Spleen (tissue), 11 donors: ENCODE measurements around the gene LRMDA. TPM values are rescaled to one million over a fixed set of nuclear protein-coding genes. Genes with fewer than 3 reads are reported as not detected.

Source experiments
- DNase-seq: peaks from one replicate; pipeline ENCODE4 v3.0.0-alpha.2; 2020
- H3K27ac ChIP-seq, 8 donors: fragments of 200-600 bp; sonication (generic) in 7 of 8; 1 replicate in 4 of 8; 2 replicates in 4 of 8; pipeline versions ENCODE4 v1.5.0 to v1.8.0; 2016 to 2021; ENCODE audit warnings: inconsistent platforms in 4 of 8, mild to moderate bottlenecking in 4 of 8, moderate library complexity in 1 of 8
- H3K27me3 ChIP-seq, 7 donors: fragments of 200-600 bp; sonication (generic) in 6 of 7; replicated peaks in 1 of 7; 1 replicate in 4 of 7; 2 replicates in 3 of 7; pipeline versions ENCODE4 v1.5.0 to v1.8.0; 2016 to 2021; ENCODE audit warnings: inconsistent platforms in 3 of 7, mild to moderate bottlenecking in 1 of 7
- H3K36me3 ChIP-seq, 6 donors: fragments of 200-600 bp; sonication (generic) in 5 of 6; 1 replicate in 4 of 6; 2 replicates in 2 of 6; pipeline versions ENCODE4 v1.5.0 to v1.8.0; 2016 to 2021; ENCODE audit warnings: inconsistent platforms in 2 of 6
- H3K4me1 ChIP-seq, 6 donors: fragments of 200-600 bp; sonication (generic) in 5 of 6; 1 replicate in 3 of 6; 2 replicates in 3 of 6; pipeline versions ENCODE4 v1.5.0 to v1.8.0; 2016 to 2021; ENCODE audit warnings: inconsistent platforms in 3 of 6
- H3K4me3 ChIP-seq, 8 donors: fragments of 200-600 bp; sonication (generic) in 7 of 8; 1 replicate in 4 of 8; 2 replicates in 4 of 8; pipeline versions ENCODE4 v1.5.0 to v1.8.0; 2016 to 2021; ENCODE audit warnings: inconsistent platforms in 4 of 8, mild to moderate bottlenecking in 4 of 8, moderate library complexity in 2 of 8
- H3K9me3 ChIP-seq, 8 donors: fragments of 200-600 bp; sonication (generic) in 7 of 8; 1 replicate in 4 of 8; 2 replicates in 4 of 8; pipeline versions ENCODE4 v1.5.0 to v1.8.0; 2016 to 2021; ENCODE audit warnings: inconsistent platforms in 4 of 8
- POLR2A ChIP-seq, 3 donors: fragments of 450-650 bp; IDR thresholded peaks; one replicate each; pipeline ENCODE4 v1.5.1; 2017; ENCODE audit warnings: antibody characterized with exemption in 3 of 3, mild to moderate bottlenecking in 1 of 3
- POLR2AphosphoS5 ChIP-seq, 3 donors: sonication (generic); formaldehyde crosslinking; IDR thresholded peaks; one replicate each; pipeline ENCODE4 v1.5.1; 2017; ENCODE audit warnings: antibody characterized with exemption in 3 of 3
- WGBS, 5 donors: extraction: QIAGEN DNeasy Blood & Tissue Kit in 3 of 5; methylation state at CpG; one replicate each; pipeline versions ENCODE4 v1.1.5 to v1.1.7; 2013 to 2018; 5-methylcytosine and 5-hydroxymethylcytosine counted together
- intact Hi-C: fragments of 100-400 bp; cut with DNase I; formaldehyde crosslinking; loops from one replicate; pipeline ENCODE4 v1.15.0; 2023; ENCODE audit warnings: low total_unique reads
- polyA plus RNA-seq, 3 donors: library from polyadenylated mRNA; stranded (reverse); fragments of 200-250 nt; gene quantifications; one replicate each; pipeline ENCODE4 v1.2.1, GENCODE V29; 2013
- total RNA-seq, 7 donors: library from RNA; depleted of rRNA in 3 of 7; stranded (reverse); fragments of >200 nt in 3 of 7; fragmentation: NEBNext Ultra II Directional in 4 of 7; extraction: Animal tissue kit (Norgen Biotek cat#: 25700) in 4 of 7; gene quantifications; one replicate each; pipeline versions ENCODE4 v1.1.0 to v1.2.1, GENCODE V29; 2016 to 2021
- TF ChIP-seq, protein P1 (sequence below), 11 experiments: fragments of 200-600 bp in 7 of 11; fragments of 450-650 bp in 4 of 11; sonication (generic) in 4 of 11; IDR thresholded peaks in 8 of 11; conservative IDR thresholded peaks in 3 of 11; 1 replicate in 7 of 11; 2 replicates in 4 of 11; pipeline versions ENCODE4 v1.4.0 to v1.8.0; 2016 to 2021; ENCODE audit warnings: antibody characterized with exemption in 11 of 11, inconsistent platforms in 4 of 11, mild to moderate bottlenecking in 1 of 11
- donor health status: healthy with polysubstance abuse.
- donor health status: DM: no; HTN: no; CAD: no; lungs with moderate emphysema.
- donor health status: DM: no; HTN: no; CAD: no.
- donor health status: Bipolar disorder and iron deficiency.
- donor health status: healthy.
- donor health status: DM: no; HTN: no; CAD: no.
- donor health status: DM: yes; HTN: yes; CAD: no.

Gene LRMDA
- total and polyA plus RNA-seq, 10 donors, result 7.3 to 46.6 (median 28.2) TPM

DNA sequence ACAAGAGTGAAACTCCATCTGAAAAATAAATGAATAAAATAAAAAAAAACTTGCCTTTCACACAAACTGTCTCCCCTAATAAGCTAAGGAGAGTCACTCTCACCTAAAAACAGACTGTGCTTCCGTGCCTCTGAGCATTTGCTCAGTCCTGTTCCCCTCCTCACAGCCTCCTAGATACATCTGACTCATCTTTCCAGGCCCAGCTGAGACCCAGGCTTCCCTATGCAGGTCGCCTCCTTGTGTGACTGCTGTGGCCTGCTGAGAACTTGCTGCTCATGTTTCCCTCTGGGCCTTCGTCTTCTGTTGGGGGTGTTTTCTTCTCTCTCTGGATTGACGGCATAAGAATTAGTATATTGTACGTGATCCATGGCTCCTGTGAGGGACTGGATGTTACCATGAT is 777.7 kb downstream of the LRMDA start:
- no peak overlapping the region for H3K4me3 ChIP-seq
- TF ChIP-seq POLR2A (IDR thresholded peaks at IDR 0.05) (no peak), POLR2AphosphoS5 (IDR thresholded peaks at IDR 0.05) (no peak)
- TF ChIP-seq, protein P1, sequence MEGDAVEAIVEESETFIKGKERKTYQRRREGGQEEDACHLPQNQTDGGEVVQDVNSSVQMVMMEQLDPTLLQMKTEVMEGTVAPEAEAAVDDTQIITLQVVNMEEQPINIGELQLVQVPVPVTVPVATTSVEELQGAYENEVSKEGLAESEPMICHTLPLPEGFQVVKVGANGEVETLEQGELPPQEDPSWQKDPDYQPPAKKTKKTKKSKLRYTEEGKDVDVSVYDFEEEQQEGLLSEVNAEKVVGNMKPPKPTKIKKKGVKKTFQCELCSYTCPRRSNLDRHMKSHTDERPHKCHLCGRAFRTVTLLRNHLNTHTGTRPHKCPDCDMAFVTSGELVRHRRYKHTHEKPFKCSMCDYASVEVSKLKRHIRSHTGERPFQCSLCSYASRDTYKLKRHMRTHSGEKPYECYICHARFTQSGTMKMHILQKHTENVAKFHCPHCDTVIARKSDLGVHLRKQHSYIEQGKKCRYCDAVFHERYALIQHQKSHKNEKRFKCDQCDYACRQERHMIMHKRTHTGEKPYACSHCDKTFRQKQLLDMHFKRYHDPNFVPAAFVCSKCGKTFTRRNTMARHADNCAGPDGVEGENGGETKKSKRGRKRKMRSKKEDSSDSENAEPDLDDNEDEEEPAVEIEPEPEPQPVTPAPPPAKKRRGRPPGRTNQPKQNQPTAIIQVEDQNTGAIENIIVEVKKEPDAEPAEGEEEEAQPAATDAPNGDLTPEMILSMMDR (IDR thresholded peaks at IDR 0.05 in 8 of 11, conservative IDR thresholded peaks at IDR 0.05 in 3 of 11), result no peak
- H3K4me1 ChIP-seq, result no peaks in the 10 kb centered on the region
- intact Hi-C loops, result no loop called here
- WGBS, 5 donors, result 71 to 89% (median 88%) methylated on average over 5 of the region's 5 CpGs
- DNase-seq, result no peak
- no peaks in the 10 kb centered on the region for H3K36me3 ChIP-seq
- no peaks in the 10 kb centered on the region for H3K27me3 ChIP-seq
- H3K9me3 ChIP-seq, result no peaks in the 10 kb centered on the region
- no peak overlapping the region for H3K27ac ChIP-seq

DNA sequence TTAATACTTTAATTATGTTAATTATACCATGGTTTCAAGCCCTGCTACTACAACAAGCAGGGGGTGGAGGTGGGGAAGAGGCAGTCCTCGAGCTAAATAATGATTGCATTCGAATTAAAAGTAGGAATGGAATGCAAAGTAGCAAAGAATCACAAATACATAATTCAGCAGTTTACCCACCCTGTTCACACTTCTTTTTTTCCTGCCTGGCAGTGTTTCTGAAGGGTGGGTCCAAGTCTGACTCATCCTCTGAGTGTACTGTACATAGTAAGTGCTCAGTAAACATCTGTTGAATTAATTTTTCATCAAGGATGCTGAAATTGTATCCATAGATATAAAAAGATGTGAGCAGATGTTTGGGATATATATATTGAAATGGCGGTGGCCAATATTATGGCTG is 778.8 kb downstream of the LRMDA start:
- H3K9me3 ChIP-seq, result no peaks in the 10 kb centered on the region
- H3K27me3 ChIP-seq, result no peaks in the 10 kb centered on the region
- H3K4me1 ChIP-seq, result no peaks in the 10 kb centered on the region
- no peak for TF ChIP-seq POLR2A (IDR thresholded peaks at IDR 0.05)
- no peak for TF ChIP-seq POLR2AphosphoS5 (IDR thresholded peaks at IDR 0.05)
- TF ChIP-seq, protein P1 (IDR thresholded peaks at IDR 0.05 in 8 of 11, conservative IDR thresholded peaks at IDR 0.05 in 3 of 11), result no peak
- no peak overlapping the region for H3K4me3 ChIP-seq
- 76 to 87% (median 80%) methylated on average over 3 of the region's 3 CpGs for WGBS, 5 donors
- no peaks in the 10 kb centered on the region for H3K36me3 ChIP-seq
- no peak for DNase-seq
- H3K27ac ChIP-seq, result no peak overlapping the region
- intact Hi-C loops, result no loop called here

DNA sequence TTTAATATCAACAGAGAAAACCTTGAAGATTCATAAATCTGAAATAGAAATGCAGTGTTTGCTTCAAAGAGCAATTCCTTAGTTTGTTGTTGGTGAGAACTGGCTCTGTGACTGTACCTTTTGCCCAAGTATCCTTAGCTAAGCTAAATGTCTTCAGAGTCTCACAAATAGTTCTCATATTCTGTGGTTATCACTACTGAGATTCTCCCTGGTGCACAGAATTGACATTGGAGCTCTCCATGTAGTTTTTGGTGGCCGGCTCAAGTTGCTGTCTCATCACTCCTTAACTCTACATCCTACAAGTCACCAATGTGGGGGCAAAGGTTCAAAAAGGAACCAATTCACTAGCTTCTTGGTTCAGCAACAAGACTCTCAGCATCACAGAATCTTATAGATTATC is 780.3 kb downstream of the LRMDA start:
- no peak for TF ChIP-seq POLR2AphosphoS5 (IDR thresholded peaks at IDR 0.05)
- TF ChIP-seq POLR2A (IDR thresholded peaks at IDR 0.05), result no peak
- TF ChIP-seq, protein P1 (IDR thresholded peaks at IDR 0.05 in 8 of 11, conservative IDR thresholded peaks at IDR 0.05 in 3 of 11), result no peak
- WGBS, 5 donors, result 92 to 100% (median 94%) methylated on average over 1 of the region's 1 CpG
- Histone ChIP-seq H3K36me3 (no peaks in the 10 kb centered on the region), H3K27me3 (no peaks in the 10 kb centered on the region), H3K9me3 (no peaks in the 10 kb centered on the region), H3K4me1 (no peaks in the 10 kb centered on the region), H3K27ac (no peak overlapping the region), H3K4me3 (no peak overlapping the region)
- intact Hi-C loops, result no loop called here
- no peak for DNase-seq

DNA sequence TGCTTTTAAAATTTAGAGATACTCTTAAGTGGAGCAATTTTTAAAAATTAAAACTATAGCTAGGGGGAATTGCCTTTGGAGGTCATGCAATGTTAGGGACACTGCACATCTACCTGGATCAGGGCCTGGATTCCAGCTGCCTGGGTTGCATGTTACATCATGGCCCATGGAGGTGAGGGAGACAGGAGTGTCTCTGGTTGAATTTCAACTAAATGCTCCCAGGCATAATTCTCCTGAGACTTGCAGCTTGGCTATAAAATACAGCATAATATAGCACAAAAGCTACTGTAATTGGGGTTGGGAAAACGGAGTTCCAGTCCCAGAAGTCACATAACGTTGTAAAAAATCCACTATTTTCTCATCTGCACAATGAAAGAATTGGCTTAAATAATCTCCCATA is 782.5 kb downstream of the LRMDA start:
- H3K27ac ChIP-seq, result no peak overlapping the region
- DNase-seq, result no peak
- intact Hi-C loops, result no loop called here
- TF ChIP-seq POLR2AphosphoS5 (IDR thresholded peaks at IDR 0.05) (no peak), POLR2A (IDR thresholded peaks at IDR 0.05) (no peak)
- TF ChIP-seq, protein P1 (IDR thresholded peaks at IDR 0.05 in 8 of 11, conservative IDR thresholded peaks at IDR 0.05 in 3 of 11), result no peak
- no peaks in the 10 kb centered on the region for H3K4me1 ChIP-seq
- WGBS, 5 donors, result 79 to 95% (median 89%) methylated on average over 2 of the region's 2 CpGs
- H3K36me3 ChIP-seq, result no peaks in the 10 kb centered on the region
- H3K4me3 ChIP-seq, result no peak overlapping the region
- no peaks in the 10 kb centered on the region for H3K9me3 ChIP-seq
- no peaks in the 10 kb centered on the region for H3K27me3 ChIP-seq
